AG09319 (cell line): ENCODE data around the gene WFS1.
A peak's percentile ranks its signal among the peaks of the same experiment; 100 is the strongest.

Source experiments
- DNase-seq: peaks from one replicate; pipeline ENCODE4 v3.0.0-alpha.2; 2010; ENCODE audit warnings: low read depth; ENCODE audit errors: extremely low read depth
- TF ChIP-seq, protein P1 (sequence below): IDR thresholded peaks from 2 replicates; pipeline ENCODE4 v1.5.1; 2011; ENCODE audit warnings: low read depth, mild to moderate bottlenecking, inconsistent platforms, low read length, moderate library complexity

The WFS1 gene, protein sequence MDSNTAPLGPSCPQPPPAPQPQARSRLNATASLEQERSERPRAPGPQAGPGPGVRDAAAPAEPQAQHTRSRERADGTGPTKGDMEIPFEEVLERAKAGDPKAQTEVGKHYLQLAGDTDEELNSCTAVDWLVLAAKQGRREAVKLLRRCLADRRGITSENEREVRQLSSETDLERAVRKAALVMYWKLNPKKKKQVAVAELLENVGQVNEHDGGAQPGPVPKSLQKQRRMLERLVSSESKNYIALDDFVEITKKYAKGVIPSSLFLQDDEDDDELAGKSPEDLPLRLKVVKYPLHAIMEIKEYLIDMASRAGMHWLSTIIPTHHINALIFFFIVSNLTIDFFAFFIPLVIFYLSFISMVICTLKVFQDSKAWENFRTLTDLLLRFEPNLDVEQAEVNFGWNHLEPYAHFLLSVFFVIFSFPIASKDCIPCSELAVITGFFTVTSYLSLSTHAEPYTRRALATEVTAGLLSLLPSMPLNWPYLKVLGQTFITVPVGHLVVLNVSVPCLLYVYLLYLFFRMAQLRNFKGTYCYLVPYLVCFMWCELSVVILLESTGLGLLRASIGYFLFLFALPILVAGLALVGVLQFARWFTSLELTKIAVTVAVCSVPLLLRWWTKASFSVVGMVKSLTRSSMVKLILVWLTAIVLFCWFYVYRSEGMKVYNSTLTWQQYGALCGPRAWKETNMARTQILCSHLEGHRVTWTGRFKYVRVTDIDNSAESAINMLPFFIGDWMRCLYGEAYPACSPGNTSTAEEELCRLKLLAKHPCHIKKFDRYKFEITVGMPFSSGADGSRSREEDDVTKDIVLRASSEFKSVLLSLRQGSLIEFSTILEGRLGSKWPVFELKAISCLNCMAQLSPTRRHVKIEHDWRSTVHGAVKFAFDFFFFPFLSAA

GRCh38 chr4:6269616-6270511, at the start of gene WFS1:
Gene WFS1 (plus strand): TSS chr4:6269850. CDS start chr4:6277456, 7,606 bp downstream.
- DNase-seq = peak; percentile 97
- TF ChIP-seq, protein P1, sequence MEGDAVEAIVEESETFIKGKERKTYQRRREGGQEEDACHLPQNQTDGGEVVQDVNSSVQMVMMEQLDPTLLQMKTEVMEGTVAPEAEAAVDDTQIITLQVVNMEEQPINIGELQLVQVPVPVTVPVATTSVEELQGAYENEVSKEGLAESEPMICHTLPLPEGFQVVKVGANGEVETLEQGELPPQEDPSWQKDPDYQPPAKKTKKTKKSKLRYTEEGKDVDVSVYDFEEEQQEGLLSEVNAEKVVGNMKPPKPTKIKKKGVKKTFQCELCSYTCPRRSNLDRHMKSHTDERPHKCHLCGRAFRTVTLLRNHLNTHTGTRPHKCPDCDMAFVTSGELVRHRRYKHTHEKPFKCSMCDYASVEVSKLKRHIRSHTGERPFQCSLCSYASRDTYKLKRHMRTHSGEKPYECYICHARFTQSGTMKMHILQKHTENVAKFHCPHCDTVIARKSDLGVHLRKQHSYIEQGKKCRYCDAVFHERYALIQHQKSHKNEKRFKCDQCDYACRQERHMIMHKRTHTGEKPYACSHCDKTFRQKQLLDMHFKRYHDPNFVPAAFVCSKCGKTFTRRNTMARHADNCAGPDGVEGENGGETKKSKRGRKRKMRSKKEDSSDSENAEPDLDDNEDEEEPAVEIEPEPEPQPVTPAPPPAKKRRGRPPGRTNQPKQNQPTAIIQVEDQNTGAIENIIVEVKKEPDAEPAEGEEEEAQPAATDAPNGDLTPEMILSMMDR = no peak

GRCh38 chr4:6221301-6221850, 48.3 kb upstream of the WFS1 start:
- no peak for DNase-seq
- TF ChIP-seq, protein P1 = no peak

DNA sequence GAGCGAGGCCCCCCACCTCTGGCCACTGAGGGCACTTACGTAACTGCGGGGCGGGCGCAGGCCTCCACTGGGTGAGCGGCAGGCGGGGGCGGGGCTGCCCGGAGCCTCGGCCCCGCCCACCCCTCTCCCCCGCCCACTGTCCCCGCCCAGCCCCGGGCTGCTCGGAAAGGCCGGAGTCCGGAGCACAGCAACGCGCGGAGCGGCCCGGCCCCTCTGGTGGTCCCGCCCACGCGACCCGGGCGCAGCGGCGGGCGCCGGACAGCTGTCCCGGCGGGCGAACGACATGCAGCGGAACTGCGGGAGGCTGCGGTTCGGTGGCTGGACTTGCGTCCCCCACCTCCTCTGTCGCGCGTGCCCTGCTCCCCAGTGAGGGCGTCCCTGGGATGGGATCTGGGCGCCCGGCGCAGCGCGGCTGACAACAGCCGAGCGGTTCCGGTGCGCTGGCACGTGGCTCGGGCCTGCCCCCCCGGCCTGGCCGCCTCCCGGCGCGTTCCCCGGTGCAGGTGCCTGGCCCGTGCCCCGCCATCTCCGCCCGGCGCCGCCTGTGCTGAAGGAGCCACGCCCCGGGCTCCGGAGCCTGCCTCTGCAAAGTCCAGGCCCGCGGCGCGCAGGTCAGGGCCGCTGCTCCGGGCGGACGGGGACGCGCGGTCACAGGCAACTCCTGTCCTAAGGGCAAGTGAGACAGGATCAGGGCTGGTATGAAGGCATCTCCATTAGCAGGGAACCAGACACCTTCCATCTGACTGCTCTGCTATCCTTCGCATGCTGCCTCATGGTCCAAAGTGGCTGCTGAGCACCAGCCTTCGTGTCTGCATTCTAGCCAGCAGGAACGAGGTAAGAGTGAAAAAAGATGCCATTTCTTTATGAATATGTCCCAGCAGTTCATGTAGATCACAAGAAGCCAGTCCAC, 47.5 kb upstream of the WFS1 start:
- TF ChIP-seq, protein P1 = no peak
- no peak for DNase-seq

DNA sequence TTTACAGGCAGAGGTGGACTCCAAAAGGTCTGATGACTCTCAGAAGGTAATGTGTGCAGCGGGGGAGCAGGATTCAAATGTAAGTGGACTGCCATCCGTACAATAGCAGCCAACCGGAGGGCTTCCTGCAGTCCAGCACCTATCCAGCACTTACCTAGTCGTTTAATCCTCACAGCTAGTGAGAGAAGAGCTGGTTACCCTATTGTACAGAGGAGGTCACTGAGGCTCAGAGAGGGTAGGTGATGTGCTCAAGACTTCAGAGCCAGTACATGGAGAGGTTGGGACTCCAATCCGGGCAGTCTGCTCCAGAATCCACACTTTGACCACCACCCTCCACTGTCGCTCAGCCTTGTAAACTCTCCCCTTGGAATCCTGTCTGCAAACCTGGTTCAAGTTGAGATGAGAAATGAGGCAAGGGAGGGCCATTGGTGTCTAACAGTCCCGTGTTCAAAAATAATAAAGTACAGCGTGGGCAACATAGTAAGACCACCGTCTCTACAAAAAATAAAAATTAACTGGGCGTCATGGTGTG, 46.8 kb upstream of the WFS1 start:
- no peak for DNase-seq
- TF ChIP-seq, protein P1 = no peak

GRCh38 chr4:6224735-6225134, 44.9 kb upstream of the WFS1 start:
- TF ChIP-seq, protein P1 = no peak

GRCh38 chr4:6225469-6225868, 44.2 kb upstream of the WFS1 start:
- TF ChIP-seq, protein P1 = no peak
- DNase-seq = no peak

More at GRCh38 chr4:6224735-6225134, 44.9 kb upstream of the WFS1 start:
- DNase-seq = no peak
